A673 (cell line): ENCODE measurements around the gene DSTYK.

Experiments used
- EZH2 ChIP-seq: fragments of 200-600 bp; sonication (generic); IDR thresholded peaks from 2 replicates; pipeline ENCODE4 v1.6.1; 2017; ENCODE audit warnings: borderline replicate concordance, low read depth, mild to moderate bottlenecking, mixed read lengths, antibody characterized with exemption, low read length; ENCODE audit not compliant: poor library complexity, severe bottlenecking
- TF ChIP-seq, protein P1 (sequence below): fragments of 300-800, 200-600 bp; sonication (generic); conservative IDR thresholded peaks from 2 replicates; pipeline ENCODE4 v1.5.1; 2017; ENCODE audit warnings: low read depth, mild to moderate bottlenecking, antibody characterized with exemption, low read length, moderate library complexity, mixed read lengths

DNA sequence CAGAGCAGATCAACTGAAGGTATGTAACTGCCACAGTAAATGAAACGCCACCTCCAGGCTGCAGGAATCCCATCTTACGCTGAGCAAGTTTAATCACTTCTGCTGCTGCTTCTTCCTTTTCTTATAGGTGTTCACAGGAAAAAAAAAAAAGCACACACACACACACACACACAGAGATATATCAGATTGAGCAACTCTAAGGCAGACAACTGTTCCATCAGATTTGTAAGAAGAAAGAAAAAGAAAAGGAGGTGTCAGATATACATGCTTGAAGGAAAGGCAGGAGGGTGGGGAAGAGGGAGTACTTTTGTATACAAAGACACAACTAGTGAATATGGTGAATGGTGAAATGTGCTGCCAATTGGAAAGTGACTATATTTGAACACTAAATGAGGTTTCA, 28.6 kb downstream of the DSTYK start:
- TF ChIP-seq, protein P1, sequence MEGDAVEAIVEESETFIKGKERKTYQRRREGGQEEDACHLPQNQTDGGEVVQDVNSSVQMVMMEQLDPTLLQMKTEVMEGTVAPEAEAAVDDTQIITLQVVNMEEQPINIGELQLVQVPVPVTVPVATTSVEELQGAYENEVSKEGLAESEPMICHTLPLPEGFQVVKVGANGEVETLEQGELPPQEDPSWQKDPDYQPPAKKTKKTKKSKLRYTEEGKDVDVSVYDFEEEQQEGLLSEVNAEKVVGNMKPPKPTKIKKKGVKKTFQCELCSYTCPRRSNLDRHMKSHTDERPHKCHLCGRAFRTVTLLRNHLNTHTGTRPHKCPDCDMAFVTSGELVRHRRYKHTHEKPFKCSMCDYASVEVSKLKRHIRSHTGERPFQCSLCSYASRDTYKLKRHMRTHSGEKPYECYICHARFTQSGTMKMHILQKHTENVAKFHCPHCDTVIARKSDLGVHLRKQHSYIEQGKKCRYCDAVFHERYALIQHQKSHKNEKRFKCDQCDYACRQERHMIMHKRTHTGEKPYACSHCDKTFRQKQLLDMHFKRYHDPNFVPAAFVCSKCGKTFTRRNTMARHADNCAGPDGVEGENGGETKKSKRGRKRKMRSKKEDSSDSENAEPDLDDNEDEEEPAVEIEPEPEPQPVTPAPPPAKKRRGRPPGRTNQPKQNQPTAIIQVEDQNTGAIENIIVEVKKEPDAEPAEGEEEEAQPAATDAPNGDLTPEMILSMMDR: no peak
- no peak for TF ChIP-seq EZH2
